A673 (cell line): ENCODE results near the gene RAB3A.

Experiments used
- CTCF ChIP-seq: fragments of 300-800, 200-600 bp; sonication (generic); conservative IDR thresholded peaks from 2 replicates; pipeline ENCODE4 v1.5.1; 2017; ENCODE audit warnings: low read depth, mild to moderate bottlenecking, antibody characterized with exemption, low read length, moderate library complexity, mixed read lengths
- EZH2 ChIP-seq: fragments of 200-600 bp; sonication (generic); IDR thresholded peaks from 2 replicates; pipeline ENCODE4 v1.6.1; 2017; ENCODE audit warnings: borderline replicate concordance, low read depth, mild to moderate bottlenecking, mixed read lengths, antibody characterized with exemption, low read length; ENCODE audit not compliant: poor library complexity, severe bottlenecking

GRCh38 chr19:18156268-18156667 is 47.6 kb downstream of the RAB3A start:
- TF ChIP-seq CTCF (no peak), EZH2 (no peak)
